NCI-H526 treated with DMSO at 0.1 percent for 48 hours (cell line): ENCODE results near the gene CASZ1.

Experiments
- DNase-seq: peaks from one replicate; lab custom pipeline; 2025; lab: John Stamatoyannopoulos, UW

The CASZ1 gene

GRCh38 chr1:10745886-10746455, 50.5 kb downstream of the CASZ1 start:
- DNase-seq = no peak

- no peak for DNase-seq
Measured at GRCh38 chr1:10745383-10745782, 51.1 kb downstream of the CASZ1 start.

GRCh38 chr1:10744654-10745238, 51.7 kb downstream of the CASZ1 start:
- DNase-seq = no peak

GRCh38 chr1:10744029-10744428, 52.4 kb downstream of the CASZ1 start:
- DNase-seq = no peak

- no peak for DNase-seq
Measured at GRCh38 chr1:10741696-10742095, 54.8 kb downstream of the CASZ1 start.

GRCh38 chr1:10740123-10740522, 56.3 kb downstream of the CASZ1 start:
- no peak for DNase-seq

- no peak for DNase-seq
Measured at GRCh38 chr1:10739589-10739988, 56.9 kb downstream of the CASZ1 start.

GRCh38 chr1:10738061-10739058, 58.1 kb downstream of the CASZ1 start:
- no peak for DNase-seq

- no peak for DNase-seq
Measured at GRCh38 chr1:10737651-10738050, 58.8 kb downstream of the CASZ1 start.

GRCh38 chr1:10736634-10737586, 59.5 kb downstream of the CASZ1 start:
- no peak for DNase-seq

- DNase-seq = no peak
Measured at GRCh38 chr1:10735563-10736305, 60.7 kb downstream of the CASZ1 start.

- DNase-seq = no peak
Measured at GRCh38 chr1:10734962-10735544, 61.4 kb downstream of the CASZ1 start.

- no peak for DNase-seq
Measured at GRCh38 chr1:10734375-10734774, 62.1 kb downstream of the CASZ1 start.

- DNase-seq = no peak
Measured at GRCh38 chr1:10733474-10734366, 62.7 kb downstream of the CASZ1 start.

- DNase-seq = no peak
Measured at GRCh38 chr1:10730985-10731384, 65.5 kb downstream of the CASZ1 start.

GRCh38 chr1:10728595-10729410, 67.6 kb downstream of the CASZ1 start:
- DNase-seq = no peak

- no peak for DNase-seq
Measured at GRCh38 chr1:10727751-10728232, 68.7 kb downstream of the CASZ1 start.

- no peak for DNase-seq
Measured at GRCh38 chr1:10726355-10726754, 70.1 kb downstream of the CASZ1 start.
